Measurements from ENCODE around the gene NMS.
"Not testable (repeated sequence)": the region's sequence is repeated elsewhere in the genome, so short reads cannot be mapped to it uniquely, and the experiment has no call there.

Gene NMS

GRCh38 chr2:100470182-100470581 is at the start of gene NMS:
TSS of gene NMS (plus strand) at chr2:100470482. CDS start at chr2:100470489, 7 bp downstream.
- DNase-seq: no peak

GRCh38 chr2:100422320-100423055 is 47.8 kb upstream of the NMS start:
- no peak for DNase-seq

- DNase-seq: no peak
These were observed 46.7 kb upstream of the NMS start for GRCh38 chr2:100423631-100424030.

- DNase-seq: no peak
These were observed 45.9 kb upstream of the NMS start for GRCh38 chr2:100424277-100424875.

GRCh38 chr2:100425107-100425506 is 45.2 kb upstream of the NMS start:
- no peak for DNase-seq

- DNase-seq: no peak
These were observed 44.5 kb upstream of the NMS start for GRCh38 chr2:100425573-100426383.

- no peak for DNase-seq
These were observed 43.9 kb upstream of the NMS start for GRCh38 chr2:100426384-100426720.

- no peak for DNase-seq
These were observed 43.2 kb upstream of the NMS start for GRCh38 chr2:100427111-100427510.

GRCh38 chr2:100427627-100428258 is 42.5 kb upstream of the NMS start:
- peak; percentile 42 for DNase-seq

- no peak for DNase-seq
These were observed 40.6 kb upstream of the NMS start for GRCh38 chr2:100429726-100430125.

GRCh38 chr2:100437751-100438150 is 32.5 kb upstream of the NMS start:
- DNase-seq: no peak

GRCh38 chr2:100446696-100447095 is 23.6 kb upstream of the NMS start:
- no peak for DNase-seq

GRCh38 chr2:100451092-100451491 is 19.2 kb upstream of the NMS start:
- DNase-seq: no peak

- no peak for DNase-seq
These were observed 18.5 kb upstream of the NMS start for GRCh38 chr2:100451734-100452133.

- DNase-seq: no peak
These were observed 16.4 kb upstream of the NMS start for GRCh38 chr2:100453853-100454252.

- not testable (repeated sequence) for DNase-seq
These were observed 13.9 kb upstream of the NMS start for GRCh38 chr2:100456357-100456756.

GRCh38 chr2:100460904-100461530 is 9.3 kb upstream of the NMS start:
- DNase-seq: no peak

- no peak for DNase-seq
These were observed 724 bp downstream of the NMS start for GRCh38 chr2:100470898-100471514.

GRCh38 chr2:100476606-100477005 is 6.3 kb downstream of the NMS start:
- DNase-seq: no peak

GRCh38 chr2:100482741-100483140 is 12.5 kb downstream of the NMS start:
- DNase-seq: no peak

- DNase-seq: no peak
These were observed 13.6 kb downstream of the NMS start for GRCh38 chr2:100483895-100484294.

GRCh38 chr2:100484390-100484789 is 14.1 kb downstream of the NMS start:
- DNase-seq: no peak

- no peak for DNase-seq
These were observed 15.1 kb downstream of the NMS start for GRCh38 chr2:100485396-100485795.
